HFFc6 (cell line): Measurements from ENCODE around the gene NUDT7. TPM values are rescaled to one million over a fixed set of nuclear protein-coding genes. Genes with fewer than 3 reads are reported as not detected.

Experiments
- DNase-seq: peaks from one replicate; pipeline ENCODE4 v3.0.0-alpha.2; 2018
- H3K27ac Mint-ChIP-seq: 2 replicates; pipeline ENCODE4 v1.8.0; 2020; ENCODE audit warnings: mild to moderate bottlenecking, mixed read lengths
- H3K27me3 Mint-ChIP-seq: 2 replicates; pipeline ENCODE4 v1.8.0; 2021; ENCODE audit warnings: mild to moderate bottlenecking, moderate library complexity, mixed read lengths; ENCODE audit not compliant: insufficient read depth
- H3K36me3 Mint-ChIP-seq: 2 replicates; pipeline ENCODE4 v1.8.0; 2021; ENCODE audit warnings: low read depth, mixed read lengths
- H3K4me1 Mint-ChIP-seq: 2 replicates; pipeline ENCODE4 v1.8.0; 2020; ENCODE audit warnings: low read depth, mixed read lengths
- H3K4me3 Mint-ChIP-seq: 2 replicates; pipeline ENCODE4 v1.8.0; 2020; ENCODE audit warnings: mild to moderate bottlenecking, moderate library complexity, mixed read lengths
- H3K9me3 Mint-ChIP-seq: 2 replicates; pipeline ENCODE4 v1.8.0; 2020; ENCODE audit warnings: mild to moderate bottlenecking, mixed read lengths
- total RNA-seq, 6 experiments: library from RNA; stranded (reverse); fragmentation: NEBNext Ultra II Directional; extraction: Animal tissue kit (Norgen Biotek cat#: 25700); gene quantifications; 2 replicates in 1 of 6; 3 replicates in 5 of 6; pipeline ENCODE4 v1.2.3, GENCODE V29; 2021
- TF ChIP-seq, protein P1 (sequence below): fragments of 200-600 bp; sonication (generic); IDR thresholded peaks from 2 replicates; pipeline ENCODE4 v1.5.0; 2021; ENCODE audit warnings: antibody characterized with exemption, mild to moderate bottlenecking

Gene NUDT7
- total RNA-seq, 6 experiments from 2014 or later = 0.85 to 1.9 (median 1.1) TPM

- no peak for DNase-seq
- H3K4me1 Mint-ChIP-seq = no peaks in the 10 kb centered on the region
- H3K9me3 Mint-ChIP-seq = peaks cover 32% of the 10 kb centered on the region
Measured at GRCh38 chr16:77705351-77705750, 17.0 kb upstream of the NUDT7 start.

DNA sequence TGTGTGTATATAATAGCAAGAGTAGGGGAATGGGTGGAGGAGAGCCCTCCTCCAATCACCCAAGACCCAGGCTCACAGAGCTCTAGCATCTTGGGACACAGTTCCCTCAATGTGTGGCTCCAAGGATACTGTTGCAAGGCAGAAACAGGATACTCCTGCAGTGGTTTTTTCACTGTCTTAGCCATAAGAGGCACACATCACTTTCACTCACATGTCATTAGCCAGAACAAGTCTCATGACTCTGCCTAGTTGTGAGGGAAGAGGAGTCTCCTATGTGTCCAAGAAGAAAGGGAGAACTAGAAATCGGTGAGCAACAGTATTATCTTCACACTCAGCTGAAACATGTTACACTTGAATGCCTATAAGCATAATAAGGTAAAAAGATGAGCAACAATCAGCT is 11.1 kb upstream of the NUDT7 start:
- peaks cover 1% of the 10 kb centered on the region; the same call in 1 of the 2 replicates for H3K27me3 Mint-ChIP-seq
- no peak overlapping the region for H3K27ac Mint-ChIP-seq
- no peak for DNase-seq
- H3K36me3 Mint-ChIP-seq = no peaks in the 10 kb centered on the region
- H3K9me3 Mint-ChIP-seq = peaks cover 13% of the 10 kb centered on the region
- H3K4me3 Mint-ChIP-seq = no peak overlapping the region
- TF ChIP-seq, protein P1, sequence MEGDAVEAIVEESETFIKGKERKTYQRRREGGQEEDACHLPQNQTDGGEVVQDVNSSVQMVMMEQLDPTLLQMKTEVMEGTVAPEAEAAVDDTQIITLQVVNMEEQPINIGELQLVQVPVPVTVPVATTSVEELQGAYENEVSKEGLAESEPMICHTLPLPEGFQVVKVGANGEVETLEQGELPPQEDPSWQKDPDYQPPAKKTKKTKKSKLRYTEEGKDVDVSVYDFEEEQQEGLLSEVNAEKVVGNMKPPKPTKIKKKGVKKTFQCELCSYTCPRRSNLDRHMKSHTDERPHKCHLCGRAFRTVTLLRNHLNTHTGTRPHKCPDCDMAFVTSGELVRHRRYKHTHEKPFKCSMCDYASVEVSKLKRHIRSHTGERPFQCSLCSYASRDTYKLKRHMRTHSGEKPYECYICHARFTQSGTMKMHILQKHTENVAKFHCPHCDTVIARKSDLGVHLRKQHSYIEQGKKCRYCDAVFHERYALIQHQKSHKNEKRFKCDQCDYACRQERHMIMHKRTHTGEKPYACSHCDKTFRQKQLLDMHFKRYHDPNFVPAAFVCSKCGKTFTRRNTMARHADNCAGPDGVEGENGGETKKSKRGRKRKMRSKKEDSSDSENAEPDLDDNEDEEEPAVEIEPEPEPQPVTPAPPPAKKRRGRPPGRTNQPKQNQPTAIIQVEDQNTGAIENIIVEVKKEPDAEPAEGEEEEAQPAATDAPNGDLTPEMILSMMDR = no peak
- no peaks in the 10 kb centered on the region for H3K4me1 Mint-ChIP-seq

More at GRCh38 chr16:77705351-77705750, 17.0 kb upstream of the NUDT7 start:
- Mint-ChIP-seq H3K27me3 (no peaks in the 10 kb centered on the region), H3K36me3 (no peaks in the 10 kb centered on the region), H3K4me3 (no peak overlapping the region), H3K27ac (no peak overlapping the region)
- TF ChIP-seq, protein P1 = no peak

DNA sequence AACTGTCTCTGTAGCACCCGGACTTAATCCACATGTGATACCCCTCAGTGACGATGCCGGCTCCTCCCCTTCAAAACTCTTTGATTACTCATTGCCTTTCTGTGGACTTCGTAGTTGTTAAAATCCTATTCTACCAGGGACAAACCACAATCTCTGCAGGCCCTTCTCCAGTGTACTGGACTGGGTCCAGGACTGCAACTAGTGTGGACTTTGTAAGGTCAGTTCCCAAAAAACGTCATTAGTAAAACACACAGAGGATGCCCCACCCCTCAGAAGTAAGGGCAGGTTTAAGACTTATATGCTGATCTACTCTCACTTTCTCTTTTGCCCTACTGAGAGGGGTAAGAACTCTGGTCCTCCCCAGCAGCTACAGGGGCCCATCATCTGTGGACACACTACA is 10.5 kb upstream of the NUDT7 start:
- no peaks in the 10 kb centered on the region for H3K36me3 Mint-ChIP-seq
- DNase-seq = no peak
- TF ChIP-seq, protein P1 = no peak
- peaks cover 11% of the 10 kb centered on the region for H3K9me3 Mint-ChIP-seq
- H3K27me3 Mint-ChIP-seq = peaks cover 1% of the 10 kb centered on the region; the same call in 1 of the 2 replicates
- H3K4me3 Mint-ChIP-seq = no peak overlapping the region
- H3K27ac Mint-ChIP-seq = no peak overlapping the region
- H3K4me1 Mint-ChIP-seq = no peaks in the 10 kb centered on the region

DNA sequence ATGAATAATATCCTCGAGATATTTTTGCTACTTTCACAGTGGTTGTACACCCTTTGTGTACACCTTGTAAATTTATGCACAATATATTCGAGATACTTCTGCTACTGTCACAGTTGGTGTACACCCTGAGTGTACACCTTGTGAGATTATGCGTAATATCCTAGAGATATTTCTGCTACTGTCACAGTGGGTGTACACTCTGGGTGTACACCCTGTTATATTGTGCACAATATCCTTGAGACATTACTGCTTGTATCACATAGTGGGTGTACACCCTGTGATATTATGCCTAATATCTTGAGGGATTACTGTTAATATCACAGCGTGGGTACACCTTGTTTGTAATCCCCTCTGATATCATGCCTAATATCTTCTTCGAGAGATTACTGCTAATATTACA is 7.2 kb upstream of the NUDT7 start:
- Mint-ChIP-seq H3K4me3 (no peak overlapping the region), H3K9me3 (no peaks in the 10 kb centered on the region), H3K36me3 (no peaks in the 10 kb centered on the region), H3K27me3 (peaks cover 1% of the 10 kb centered on the region; the same call in 1 of the 2 replicates), H3K27ac (no peak overlapping the region), H3K4me1 (no peaks in the 10 kb centered on the region)
- no peak for DNase-seq
- TF ChIP-seq, protein P1 = no peak

DNA sequence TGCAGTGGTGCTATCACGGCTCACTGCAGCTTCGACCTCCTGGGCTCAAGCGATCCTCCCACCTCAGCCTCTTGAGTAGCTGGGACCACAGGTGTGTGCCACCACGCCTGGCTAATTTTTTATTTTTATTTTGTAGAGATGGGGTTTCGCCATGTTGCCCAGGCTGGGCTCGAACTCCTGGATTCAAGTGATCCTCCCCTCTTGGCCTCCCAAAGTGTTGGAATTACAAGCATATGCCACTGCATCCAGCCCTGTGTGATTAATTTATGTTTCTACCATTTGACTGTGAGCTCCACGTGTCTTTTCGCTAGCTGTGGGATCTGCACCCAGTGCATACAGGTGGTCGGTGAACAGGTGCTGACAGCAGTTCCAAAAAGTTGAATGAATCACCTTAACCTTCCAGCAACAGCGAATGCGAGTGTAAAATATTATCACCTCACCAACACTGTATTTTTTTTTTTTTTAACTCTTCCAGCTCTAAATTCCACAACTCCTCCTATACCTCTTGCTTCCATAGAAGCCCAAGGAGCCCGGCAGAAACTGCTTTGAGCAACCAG is 484 bp upstream of the NUDT7 start:
- TF ChIP-seq, protein P1 = no peak
- H3K4me1 Mint-ChIP-seq = peaks cover 10% of the 10 kb centered on the region
- no peak overlapping the region for H3K27ac Mint-ChIP-seq
- peaks cover 4% of the 10 kb centered on the region for H3K9me3 Mint-ChIP-seq
- peak overlapping the region; percentile 60 for H3K4me3 Mint-ChIP-seq
- no peaks in the 10 kb centered on the region for H3K27me3 Mint-ChIP-seq
- no peak for DNase-seq
- no peaks in the 10 kb centered on the region; the same call in 1 of the 2 replicates for H3K36me3 Mint-ChIP-seq
